HepG2 (cell line): ENCODE results near the gene CIAO3. TPM values are rescaled to one million over a fixed set of nuclear protein-coding genes. Genes with fewer than 3 reads are reported as not detected.

Experiments used
- ATAC-seq: fragments of 200-7000 bp; cut with Tn5 transposase; 3 replicates; pipeline ENCODE4 v1.9.1; 2020; ENCODE audit warnings: mild to moderate bottlenecking, moderate library complexity
- BruUV-seq: library from RNA; stranded (reverse); fragments of 400-500 nt; replicated peaks from 2 replicates; lab custom pipeline; 2021; lab: Mats Ljungman, UMichigan
- CTCF ChIA-PET: fragments of 300-600 bp; formaldehyde crosslinking; extraction: SDS; loops from one replicate; lab custom pipeline; 2021; ENCODE audit warnings: low total read pairs, inconsistent platforms, low intra/inter-chr PET ratio; lab: Yijun Ruan, JAX
- POLR2A ChIA-PET: fragments of 350-600 bp; sonication (Branson Sonifier 250); formaldehyde crosslinking; loops from one replicate; lab custom pipeline; 2020; ENCODE audit warnings: antibody characterized with exemption, inconsistent platforms; lab: Yijun Ruan, JAX
- DNase-seq: peaks from one replicate; pipeline ENCODE4 v3.0.0-alpha.2; 2015; ENCODE audit warnings: low spot score
- FAIRE-seq: peaks from 3 replicates; lab custom pipeline; 2011; peaks lifted over from hg19 to GRCh38; lab: Jason Lieb, UNC
- H2AFZ ChIP-seq: one replicate; pipeline ENCODE4 v1.6.1; 2011; ENCODE audit warnings: low read length, inconsistent platforms
- H3K27ac ChIP-seq: fragments of 300-600 bp; 3 replicates; pipeline ENCODE4 v1.8.0; 2011; ENCODE audit warnings: mixed run types, mild to moderate bottlenecking, mixed read lengths, low read length, inconsistent platforms; ENCODE audit not compliant: insufficient read depth; ENCODE audit errors: extremely low read length
- H3K27me3 ChIP-seq, 2 experiments: fragments of 200-600 bp in 1 of 2; 2 replicates in 1 of 2; 3 replicates in 1 of 2; pipeline versions ENCODE4 v1.6.0 to v1.8.0; 2011; ENCODE audit warnings: low read length in 2 of 2, mild to moderate bottlenecking in 2 of 2, moderate library complexity in 2 of 2, inconsistent platforms in 1 of 2; ENCODE audit not compliant: insufficient read depth in 2 of 2, control insufficient read depth in 1 of 2
- H3K36me3 ChIP-seq, 2 experiments: fragments of 200-600 bp in 1 of 2; replicated peaks in 1 of 2; 2 replicates in 1 of 2; 3 replicates in 1 of 2; pipeline versions ENCODE4 v1.5.1 to v1.8.0; 2011; ENCODE audit warnings: low read length in 2 of 2, inconsistent platforms in 1 of 2; ENCODE audit not compliant: insufficient read depth in 2 of 2, control insufficient read depth in 1 of 2
- H3K4me1 ChIP-seq: 2 replicates; pipeline ENCODE4 v1.5.1; 2012; ENCODE audit warnings: low read length, inconsistent platforms; ENCODE audit not compliant: insufficient read depth
- H3K4me2 ChIP-seq: 2 replicates; pipeline ENCODE4 v1.6.0; 2011; ENCODE audit warnings: low read depth, low read length, inconsistent platforms
- H3K4me3 ChIP-seq, 3 experiments: fragments of 200-600 bp in 1 of 3; sonication (generic), shearing (Covaris generic) in 1 of 3; replicated peaks in 1 of 3; 2 replicates each; pipeline ENCODE4 v1.5.1; 2011 to 2016; ENCODE audit warnings: low read length in 3 of 3, inconsistent platforms in 2 of 3, low read depth in 2 of 3, mild to moderate bottlenecking in 2 of 3, control low read depth in 1 of 3, mixed read lengths in 1 of 3; ENCODE audit not compliant: insufficient read depth in 1 of 3
- H3K79me2 ChIP-seq: one replicate; pipeline ENCODE4 v1.6.1; 2011; ENCODE audit warnings: low read length, inconsistent platforms; ENCODE audit not compliant: insufficient read depth
- H3K9ac ChIP-seq: 2 replicates; pipeline ENCODE4 v1.6.0; 2011; ENCODE audit warnings: mild to moderate bottlenecking, low read depth, low read length, inconsistent platforms; ENCODE audit not compliant: insufficient read depth
- H3K9me3 ChIP-seq: 2 replicates; pipeline ENCODE4 v1.5.1; 2012; ENCODE audit warnings: mild to moderate bottlenecking, low read length
- H4K20me1 ChIP-seq: 2 replicates; pipeline ENCODE4 v1.6.0; 2011; ENCODE audit warnings: inconsistent platforms, mild to moderate bottlenecking, low read length, moderate library complexity; ENCODE audit not compliant: insufficient read depth
- HDAC1 ChIP-seq: sonication (generic); formaldehyde crosslinking; IDR thresholded peaks from 2 replicates; pipeline ENCODE4 v1.5.1; 2020; ENCODE audit warnings: mild to moderate bottlenecking, missing genetic modification reagents
- HINFP ChIP-seq: sonication (generic); formaldehyde crosslinking; IDR thresholded peaks from 2 replicates; pipeline ENCODE4 v1.4.0; 2020; ENCODE audit warnings: low read depth, mild to moderate bottlenecking, missing genetic modification reagents
- ISL2 ChIP-seq: sonication (generic); formaldehyde crosslinking; IDR thresholded peaks from 2 replicates; pipeline ENCODE4 v1.5.0; 2020; ENCODE audit warnings: missing genetic modification reagents
- MED8 ChIP-seq: sonication (generic); formaldehyde crosslinking; IDR thresholded peaks from 2 replicates; pipeline ENCODE4 v1.8.1; 2023; ENCODE audit warnings: mild to moderate bottlenecking, missing genetic modification reagents; ENCODE audit not compliant: insufficient replicate concordance
- NFATC3 ChIP-seq: sonication (generic); formaldehyde crosslinking; IDR thresholded peaks from 2 replicates; pipeline ENCODE4 v1.5.1; 2020; ENCODE audit warnings: mild to moderate bottlenecking, missing genetic modification reagents
- PAF1 ChIP-seq: IDR thresholded peaks from 2 replicates; pipeline ENCODE4 v1.6.1; 2016; ENCODE audit warnings: missing genetic modification reagents, missing compliant biosample characterization
- PCBP1 ChIP-seq: fragments of 200-400 bp; formaldehyde crosslinking; IDR thresholded peaks from 2 replicates; pipeline ENCODE4 v1.6.1; 2017; ENCODE audit warnings: mild to moderate bottlenecking, low read depth, low read length, borderline replicate concordance
- ZFP36 ChIP-seq: fragments of 150-350 bp; IDR thresholded peaks from 2 replicates; pipeline ENCODE4 v1.6.1; 2018; ENCODE audit warnings: borderline replicate concordance, low read length, low read depth; ENCODE audit not compliant: partially characterized antibody
- ZNF276 ChIP-seq: sonication (generic); formaldehyde crosslinking; IDR thresholded peaks from 2 replicates; pipeline ENCODE4 v1.4.0; 2020; ENCODE audit warnings: mild to moderate bottlenecking, low read depth, missing genetic modification reagents
- ZNF432 ChIP-seq: sonication (generic); formaldehyde crosslinking; IDR thresholded peaks from 2 replicates; pipeline ENCODE4 v1.5.0; 2020; ENCODE audit warnings: missing genetic modification reagents, mild to moderate bottlenecking, borderline replicate concordance
- ZNF501 ChIP-seq: sonication (generic); formaldehyde crosslinking; IDR thresholded peaks from 2 replicates; pipeline ENCODE4 v1.5.1; 2020; ENCODE audit warnings: mild to moderate bottlenecking, moderate library complexity, missing genetic modification reagents
- ZNF605 ChIP-seq: sonication (generic); formaldehyde crosslinking; IDR thresholded peaks from 2 replicates; pipeline ENCODE4 v1.8.0; 2022; ENCODE audit warnings: mild to moderate bottlenecking, missing genetic modification reagents
- WGBS: methylation state at CpG from one replicate; pipeline ENCODE4 v1.1.6; 2017; ENCODE audit warnings: low lambda C conversion rate; 5-methylcytosine and 5-hydroxymethylcytosine counted together
- in situ Hi-C: cut with HindIII; loops from 2 replicates; pipeline ENCODE4 v1.10.0; 2017; ENCODE audit warnings: low pct_unique_long_range_greater_than_20kb; ENCODE audit not compliant: extremely low pct_ligation_motif_present
- intact Hi-C: fragments of 100-400 bp; cut with micrococcal nuclease; formaldehyde crosslinking; loops from one replicate; pipeline ENCODE4 v1.10.0; 2022; ENCODE audit not compliant: unreplicated experiment
- polyA plus RNA-seq, 8 experiments: library from polyadenylated mRNA; depleted of rRNA in 3 of 8; stranded (reverse) in 7 of 8; unstranded in 1 of 8; fragments of >200 nt; fragmentation: Illumina TruSeq in 4 of 8; extraction: Trizol in 4 of 8; gene quantifications; 2 replicates each; pipeline versions ENCODE4 v1.2.1 to v1.2.3, GENCODE V29; 2011 to 2016; ENCODE audit warnings: low read depth in 4 of 8, missing spikeins in 1 of 8, mixed read lengths in 1 of 8; ENCODE audit not compliant: insufficient read depth in 1 of 8
- total RNA-seq, 5 experiments: library from RNA; depleted of rRNA; stranded (reverse); fragments of >200 nt; fragmentation: Illumina TruSeq; extraction: Trizol; gene quantifications; 2 replicates each; pipeline ENCODE4 v1.2.3, GENCODE V29; 2016; ENCODE audit warnings: low read depth in 1 of 5
- TF ChIP-seq, protein P1 (sequence below): IDR thresholded peaks from 2 replicates; pipeline ENCODE4 v1.6.1; 2016; ENCODE audit warnings: low read depth, control low read depth

The CIAO3 gene
- total and polyA plus RNA-seq, 2 of the 13 experiments (the other 11 are each of a cell fraction or from before 2014, with no cell fraction given), result 21.7 to 25.0 TPM

DNA sequence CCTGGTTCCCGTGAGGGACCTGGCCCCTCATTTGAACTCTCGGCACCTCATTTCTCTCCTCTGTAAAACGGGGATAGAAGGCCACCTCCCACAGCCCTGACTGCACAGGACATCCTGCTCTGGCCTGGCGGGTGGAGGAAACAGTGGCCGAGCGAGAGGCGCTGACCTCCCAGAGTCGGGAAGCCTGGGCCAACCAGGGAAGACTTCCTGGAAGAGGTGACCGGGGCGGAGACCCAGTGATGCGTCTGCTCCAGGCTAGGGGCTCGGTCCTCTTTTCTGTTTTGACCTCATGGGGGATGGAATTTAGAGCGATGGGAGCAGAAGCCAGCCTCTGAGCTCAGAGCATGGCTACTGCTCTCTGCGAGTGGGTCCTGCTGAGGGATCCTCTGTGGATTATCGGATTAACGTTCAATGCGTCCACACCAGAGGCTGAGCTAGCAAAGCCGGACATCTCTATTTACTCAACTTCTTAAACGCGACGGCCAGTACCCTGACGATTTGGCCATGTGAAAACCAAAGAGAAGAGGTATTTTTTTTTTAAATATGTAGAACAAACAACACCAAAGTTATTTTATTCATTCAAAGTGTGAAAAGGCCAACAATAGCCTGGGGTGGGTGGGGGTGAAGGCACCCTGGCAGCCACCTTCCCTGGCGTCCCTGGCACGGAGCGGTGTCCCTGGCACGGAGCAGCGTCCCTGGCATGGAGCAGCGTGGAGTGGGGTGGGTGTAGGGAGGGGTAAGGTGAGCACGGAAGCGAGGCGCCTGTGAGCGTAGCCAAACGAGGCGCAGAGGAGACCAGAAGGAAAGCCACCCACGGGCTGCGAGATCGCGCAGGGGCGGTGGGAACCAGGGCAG, 10.6 kb upstream of the CIAO3 start:
- intact Hi-C loops, result no loop called here
- POLR2A ChIA-PET, result interaction anchor here (1.3 kb wide), 1 partner anchor 10 kb away, joined by 3 read pairs; no protein-coding TSS in a partner anchor
- DNase-seq (no peak), ATAC-seq (no peak), FAIRE-seq (no peak)
- TF ChIP-seq ZNF276 (CRISPR knock-in tag), result no peak
- TF ChIP-seq ZNF605, result no peak
- peak; percentile 59 for TF ChIP-seq ZFP36
- Histone ChIP-seq H3K4me3 (peak overlapping the region in 1 of 3 experiments; percentile 27; a peak in 1 of 6 replicates), H3K4me2 (0 out of 2 replicates have a peak overlapping the region, but pooled peaks have one; percentile 26), H3K36me3 (no peaks in the 10 kb centered on the region), H3K27ac (no peak overlapping the region), H3K9me3 (no peaks in the 10 kb centered on the region), H3K9ac (no peak overlapping the region), H3K4me1 (peaks cover 11% of the 10 kb centered on the region), H3K79me2 (no peaks in the 10 kb centered on the region), H3K27me3 (peaks cover 5 to 47% of the 10 kb centered on the region in 2 experiments), H2AFZ (no peak overlapping the region), H4K20me1 (no peaks in the 10 kb centered on the region)
- no TSS peak for BruUV-seq
- in situ Hi-C loops, result no loop called here
- 19% methylated on average over 29 of the region's 39 CpGs for WGBS
- CTCF ChIA-PET, result no interaction called here

DNA sequence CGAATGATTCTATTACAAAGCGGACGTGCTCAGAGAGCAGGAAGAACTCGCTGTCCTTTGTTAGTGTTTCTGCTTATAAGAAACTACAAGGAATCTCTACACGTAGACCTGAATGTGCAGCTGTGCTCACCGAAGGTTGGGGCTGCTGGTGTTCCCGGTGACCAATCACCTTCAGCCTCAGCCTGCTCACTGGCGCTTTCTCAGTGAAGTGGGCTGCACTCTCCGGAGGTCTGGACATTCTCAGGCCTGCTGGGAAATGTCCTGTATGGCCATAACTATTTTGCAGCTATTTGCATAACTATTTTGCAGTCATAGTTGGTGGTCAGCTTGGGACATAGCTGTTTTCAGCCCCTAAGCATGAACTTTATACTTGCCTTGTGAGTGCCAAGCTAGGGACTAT, 9.7 kb upstream of the CIAO3 start:
- ChIA-PET CTCF (no interaction called here), POLR2A (interaction anchor here (0.6 kb wide), 1 partner anchor 36 kb away, joined by 3 read pairs; the partner anchor contains the start of gene METRN)
- H3K9me3 ChIP-seq, result no peaks in the 10 kb centered on the region
- H3K4me1 ChIP-seq, result peaks cover 11% of the 10 kb centered on the region
- H4K20me1 ChIP-seq, result no peaks in the 10 kb centered on the region
- H3K9ac ChIP-seq, result no peak overlapping the region
- no peak overlapping the region for H3K4me2 ChIP-seq
- 61% methylated on average over 6 of the region's 9 CpGs for WGBS
- intact Hi-C loops (no loop called here), in situ Hi-C loops (no loop called here)
- H3K79me2 ChIP-seq, result no peaks in the 10 kb centered on the region
- DNase-seq (no peak), ATAC-seq (no peak), FAIRE-seq (no peak)
- H3K27ac ChIP-seq, result no peak overlapping the region
- no peak overlapping the region for H2AFZ ChIP-seq
- peaks cover 5 to 43% of the 10 kb centered on the region in 2 experiments for H3K27me3 ChIP-seq
- no peak overlapping the region for H3K4me3 ChIP-seq
- BruUV-seq, result no TSS peak
- no peaks in the 10 kb centered on the region for H3K36me3 ChIP-seq
- TF ChIP-seq ZNF432 (CRISPR knock-in tag) (no peak), ISL2 (CRISPR knock-in tag) (no peak), PAF1 (CRISPR knock-in tag) (no peak), ZNF501 (CRISPR knock-in tag) (no peak), NFATC3 (CRISPR knock-in tag) (no peak), HINFP (CRISPR knock-in tag) (no peak), PCBP1 (no peak), MED8 (CRISPR knock-in tag) (no peak), HDAC1 (CRISPR knock-in tag) (no peak)
- TF ChIP-seq, protein P1, sequence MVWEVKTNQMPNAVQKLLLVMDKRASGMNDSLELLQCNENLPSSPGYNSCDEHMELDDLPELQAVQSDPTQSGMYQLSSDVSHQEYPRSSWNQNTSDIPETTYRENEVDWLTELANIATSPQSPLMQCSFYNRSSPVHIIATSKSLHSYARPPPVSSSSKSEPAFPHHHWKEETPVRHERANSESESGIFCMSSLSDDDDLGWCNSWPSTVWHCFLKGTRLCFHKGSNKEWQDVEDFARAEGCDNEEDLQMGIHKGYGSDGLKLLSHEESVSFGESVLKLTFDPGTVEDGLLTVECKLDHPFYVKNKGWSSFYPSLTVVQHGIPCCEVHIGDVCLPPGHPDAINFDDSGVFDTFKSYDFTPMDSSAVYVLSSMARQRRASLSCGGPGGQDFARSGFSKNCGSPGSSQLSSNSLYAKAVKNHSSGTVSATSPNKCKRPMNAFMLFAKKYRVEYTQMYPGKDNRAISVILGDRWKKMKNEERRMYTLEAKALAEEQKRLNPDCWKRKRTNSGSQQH (CRISPR knock-in tag), result no peak
